IPS-20b (cell line): ENCODE data around the gene DOCK4.

Experiments used
- H3K27ac ChIP-seq: one replicate; pipeline ENCODE4 v1.5.1; 2013; ENCODE audit warnings: low read length
- H3K27me3 ChIP-seq: 2 replicates; pipeline ENCODE4 v1.6.1; 2013; ENCODE audit warnings: mild to moderate bottlenecking, low read length, inconsistent platforms; ENCODE audit not compliant: insufficient read depth
- H3K36me3 ChIP-seq: 2 replicates; pipeline ENCODE4 v1.6.1; 2013; ENCODE audit warnings: low read depth, mild to moderate bottlenecking, inconsistent platforms, low read length, moderate library complexity; ENCODE audit not compliant: insufficient read depth
- H3K4me1 ChIP-seq: 2 replicates; pipeline ENCODE4 v1.6.1; 2013; ENCODE audit warnings: mild to moderate bottlenecking, control low read depth, inconsistent platforms, low read length, moderate library complexity; ENCODE audit not compliant: insufficient read depth
- H3K4me3 ChIP-seq: 2 replicates; pipeline ENCODE4 v1.5.1; 2013; ENCODE audit warnings: mild to moderate bottlenecking, low read length, inconsistent platforms
- H3K9ac ChIP-seq: 2 replicates; pipeline ENCODE4 v1.6.1; 2013; ENCODE audit warnings: low read depth, mild to moderate bottlenecking, inconsistent platforms, low read length, moderate library complexity
- H3K9me3 ChIP-seq: 2 replicates; pipeline ENCODE4 v1.6.1; 2013; ENCODE audit warnings: mild to moderate bottlenecking, low read depth, low read length, inconsistent platforms; ENCODE audit not compliant: insufficient read depth

The DOCK4 gene

DNA sequence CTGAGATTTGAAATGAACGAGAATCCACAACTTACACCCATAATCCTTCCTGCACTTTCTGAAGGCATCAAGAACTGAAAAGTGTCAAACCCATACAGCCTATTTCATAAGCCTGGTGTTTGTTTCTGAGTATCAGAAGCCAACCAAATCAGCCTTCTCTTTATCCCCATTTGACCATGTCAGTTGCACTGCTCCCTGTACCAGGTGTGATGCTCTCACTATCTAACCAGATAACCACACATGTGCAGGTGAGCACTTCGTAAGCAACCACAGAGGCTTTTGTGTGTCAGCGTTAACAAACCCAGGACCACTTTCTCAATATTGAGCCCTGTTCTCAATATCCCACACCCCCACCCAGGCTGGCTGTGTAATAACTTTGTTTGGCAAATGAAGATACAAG, 114.4 kb downstream of the DOCK4 start:
- Histone ChIP-seq H3K27ac (no peak overlapping the region), H3K36me3 (no peaks in the 10 kb centered on the region), H3K9ac (no peak overlapping the region), H3K9me3 (no peaks in the 10 kb centered on the region), H3K27me3 (no peaks in the 10 kb centered on the region), H3K4me3 (no peak overlapping the region), H3K4me1 (peaks cover 3% of the 10 kb centered on the region; the same call in 1 of the 2 replicates)

DNA sequence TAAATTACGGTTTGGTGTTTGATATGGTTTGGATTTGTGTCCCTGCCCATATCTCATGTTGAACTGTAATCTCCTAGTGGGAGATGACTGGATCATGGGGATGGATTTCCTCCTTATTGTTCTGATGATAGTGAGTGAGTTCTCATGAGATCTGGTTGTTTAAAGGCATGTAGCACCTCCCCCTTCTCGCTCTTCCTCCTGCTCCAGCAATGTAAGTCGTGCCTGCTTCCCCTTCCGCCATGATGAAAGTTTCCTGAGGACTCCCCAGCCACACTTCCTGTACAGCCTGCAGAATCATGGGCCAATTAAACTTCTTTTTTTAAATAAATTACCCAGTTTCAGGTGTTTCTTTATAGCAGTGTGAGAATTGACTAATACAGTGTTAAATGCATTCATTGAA, 116.6 kb downstream of the DOCK4 start:
- Histone ChIP-seq H3K27me3 (no peaks in the 10 kb centered on the region), H3K27ac (no peak overlapping the region), H3K9me3 (no peaks in the 10 kb centered on the region), H3K9ac (no peak overlapping the region), H3K4me1 (peaks cover 3% of the 10 kb centered on the region; the same call in 1 of the 2 replicates), H3K4me3 (no peak overlapping the region), H3K36me3 (no peaks in the 10 kb centered on the region)

DNA sequence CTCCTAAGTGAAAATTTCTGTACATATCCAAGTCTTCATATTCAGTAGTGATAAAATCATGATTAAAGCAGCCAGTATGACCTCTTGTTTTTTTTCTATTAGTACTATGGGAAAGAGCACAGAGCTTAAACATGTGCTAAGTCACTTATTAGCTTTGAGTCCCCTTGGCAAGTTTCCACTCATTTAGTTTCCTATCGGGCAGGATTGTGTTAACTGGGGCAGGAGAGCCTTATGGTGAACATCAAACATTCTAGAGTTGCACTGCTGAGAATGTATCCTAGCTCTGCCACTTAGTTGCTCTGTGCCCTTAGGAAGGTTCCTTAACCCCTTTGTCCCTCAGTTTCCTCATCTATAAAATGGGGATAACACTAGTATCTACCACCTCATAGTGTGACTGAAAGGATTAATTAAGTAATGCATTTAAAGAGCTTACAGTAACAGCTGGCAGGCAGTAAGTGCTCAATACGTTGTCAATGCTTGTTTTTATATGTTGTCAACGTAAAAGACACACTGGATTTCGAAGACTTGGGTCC, 117.6 kb downstream of the DOCK4 start:
- no peaks in the 10 kb centered on the region for H3K9me3 ChIP-seq

DNA sequence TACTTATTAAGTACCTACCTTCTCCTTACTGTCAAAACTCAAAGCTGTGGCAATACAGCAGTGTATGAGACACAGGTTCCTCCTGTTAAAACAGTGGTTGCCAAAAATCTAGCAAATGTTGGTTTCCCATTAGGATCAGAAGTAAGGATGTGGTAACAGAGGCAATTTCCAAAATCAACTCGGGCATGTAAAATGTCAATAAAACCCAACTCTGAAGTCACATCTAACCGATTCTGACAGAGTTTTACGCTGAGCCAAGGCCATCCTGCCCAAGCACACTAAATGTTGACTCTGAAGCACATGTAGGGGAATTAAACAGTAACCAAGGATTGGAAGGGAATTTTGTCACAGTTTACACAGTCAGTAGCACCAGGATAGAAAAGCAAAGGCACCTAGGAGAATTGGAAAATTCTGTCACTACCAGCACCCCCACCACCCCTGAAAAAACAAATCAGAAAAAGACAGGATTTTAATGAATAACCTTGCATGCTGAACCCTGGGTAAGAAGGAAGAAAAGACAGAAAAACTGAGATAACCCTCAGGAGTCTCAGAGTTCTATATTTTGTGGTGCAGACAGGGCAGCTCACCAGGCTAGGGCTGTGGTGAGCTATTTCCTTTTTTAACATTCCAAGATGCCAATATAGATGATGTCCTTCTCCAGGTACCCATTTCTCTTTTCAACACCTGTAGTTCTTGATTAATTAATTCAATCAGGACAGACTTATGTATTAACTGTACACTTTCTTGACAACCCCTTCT, 119.5 kb downstream of the DOCK4 start:
- Histone ChIP-seq H3K4me3 (no peak overlapping the region), H3K9ac (no peak overlapping the region), H3K4me1 (peaks cover 3% of the 10 kb centered on the region; the same call in 1 of the 2 replicates), H3K36me3 (no peaks in the 10 kb centered on the region), H3K27me3 (no peaks in the 10 kb centered on the region), H3K27ac (no peak overlapping the region), H3K9me3 (no peaks in the 10 kb centered on the region)

More for the DNA sequence above, 117.6 kb downstream of the DOCK4 start:
- Histone ChIP-seq H3K4me1 (peaks cover 3% of the 10 kb centered on the region; the same call in 1 of the 2 replicates), H3K27ac (no peak overlapping the region), H3K36me3 (no peaks in the 10 kb centered on the region), H3K27me3 (no peaks in the 10 kb centered on the region), H3K9ac (no peak overlapping the region), H3K4me3 (no peak overlapping the region)

DNA sequence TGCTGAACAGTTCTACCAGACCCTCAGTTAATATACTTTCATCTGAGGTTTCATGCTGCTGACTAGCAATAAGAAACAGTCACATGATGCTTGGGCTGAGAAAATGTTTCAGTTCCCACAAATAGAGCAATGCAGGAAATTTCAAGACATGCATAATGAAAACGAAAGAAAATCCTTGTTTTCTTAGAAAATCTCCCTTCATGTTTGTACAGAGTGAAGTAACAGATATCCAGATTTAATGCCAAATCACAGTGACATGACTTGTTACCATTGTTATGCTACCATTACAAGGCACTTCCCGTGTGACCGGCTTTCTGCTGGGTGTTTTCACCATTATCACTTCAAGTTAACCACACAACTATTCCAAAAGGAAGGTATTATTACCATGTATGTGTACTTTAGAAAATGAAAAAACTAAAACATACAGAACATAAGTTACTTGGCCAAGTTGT, 121.7 kb downstream of the DOCK4 start:
- Histone ChIP-seq H3K9ac (no peak overlapping the region), H3K9me3 (no peaks in the 10 kb centered on the region), H3K27ac (no peak overlapping the region), H3K4me3 (no peak overlapping the region), H3K27me3 (no peaks in the 10 kb centered on the region), H3K4me1 (peaks cover 7% of the 10 kb centered on the region), H3K36me3 (no peaks in the 10 kb centered on the region)

DNA sequence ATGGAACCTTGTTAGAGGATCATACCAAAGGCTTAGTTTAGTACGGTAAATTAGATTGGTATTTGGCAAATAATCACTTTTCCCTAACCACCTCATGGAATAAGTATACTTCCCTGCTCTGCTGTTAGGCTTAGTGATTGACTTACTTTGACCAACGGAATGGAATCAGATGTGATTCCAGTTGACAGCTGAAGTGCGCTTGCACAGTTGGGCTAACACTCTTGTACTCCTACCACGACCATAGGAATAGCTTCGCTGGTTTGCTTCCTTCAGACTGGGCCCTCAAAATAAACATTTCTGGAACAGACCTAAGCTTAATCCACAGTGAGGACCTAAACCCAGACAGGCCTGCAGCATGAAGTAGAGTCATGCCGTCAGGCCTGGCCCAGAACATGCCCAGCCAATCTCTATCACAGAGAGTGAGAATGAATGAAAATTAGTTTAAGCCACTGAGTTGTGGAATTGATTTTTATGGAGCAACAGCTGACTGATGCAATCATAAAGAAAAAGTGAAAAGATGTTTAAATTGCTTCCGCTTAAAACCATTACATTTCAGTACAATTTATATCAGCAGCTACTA, 122.3 kb downstream of the DOCK4 start:
- no peak overlapping the region for H3K9ac ChIP-seq
- H3K36me3 ChIP-seq: no peaks in the 10 kb centered on the region
- H3K4me3 ChIP-seq: no peak overlapping the region
- no peaks in the 10 kb centered on the region for H3K27me3 ChIP-seq
- H3K27ac ChIP-seq: no peak overlapping the region
- H3K4me1 ChIP-seq: peaks cover 7% of the 10 kb centered on the region
- H3K9me3 ChIP-seq: no peaks in the 10 kb centered on the region

DNA sequence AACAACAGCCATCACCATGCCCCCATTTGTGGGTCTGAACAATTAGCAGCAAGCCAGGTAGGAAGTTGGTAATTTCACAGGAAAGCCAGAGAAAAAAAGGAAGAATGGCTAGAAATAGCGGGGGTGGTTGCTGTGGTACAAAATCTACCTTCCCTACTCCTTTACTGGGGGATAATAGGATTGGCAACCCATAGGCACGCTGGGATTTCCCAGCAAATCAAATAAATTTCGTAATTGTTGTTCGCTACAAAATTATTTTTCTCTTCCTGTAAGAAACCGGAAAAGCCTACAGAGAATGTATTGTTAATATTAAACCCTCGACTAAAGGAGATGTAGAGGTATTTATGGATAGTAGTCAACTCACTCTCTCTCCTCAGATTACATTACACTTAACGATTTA, 123.9 kb downstream of the DOCK4 start:
- no peaks in the 10 kb centered on the region for H3K27me3 ChIP-seq
- no peak overlapping the region for H3K4me3 ChIP-seq
- no peaks in the 10 kb centered on the region for H3K9me3 ChIP-seq
- peaks cover 7% of the 10 kb centered on the region for H3K4me1 ChIP-seq
- no peak overlapping the region for H3K9ac ChIP-seq
- H3K36me3 ChIP-seq: no peaks in the 10 kb centered on the region
- no peak overlapping the region for H3K27ac ChIP-seq

DNA sequence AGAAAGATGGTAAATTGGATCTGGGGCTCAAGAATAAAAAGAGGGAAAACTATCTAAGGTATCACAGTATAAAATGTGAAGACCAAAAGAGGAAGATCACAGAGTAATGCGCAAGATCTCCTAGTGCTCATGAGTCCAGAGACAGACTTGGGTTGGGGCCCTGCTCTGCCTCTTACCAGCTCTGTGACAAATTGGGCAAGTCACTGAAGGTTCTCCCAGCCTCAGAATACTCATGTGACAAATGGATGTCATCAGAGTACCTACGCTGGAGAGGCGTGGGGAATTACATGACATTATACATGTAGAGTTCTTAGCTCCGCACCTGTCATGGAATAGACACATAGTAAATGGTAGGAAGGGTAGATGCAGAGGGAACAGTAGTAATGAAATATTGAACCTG, 124.4 kb downstream of the DOCK4 start:
- no peak overlapping the region for H3K9ac ChIP-seq
- H3K27ac ChIP-seq: no peak overlapping the region
- H3K9me3 ChIP-seq: no peaks in the 10 kb centered on the region
- no peaks in the 10 kb centered on the region for H3K36me3 ChIP-seq
- peaks cover 7% of the 10 kb centered on the region for H3K4me1 ChIP-seq
- no peak overlapping the region for H3K4me3 ChIP-seq
- no peaks in the 10 kb centered on the region for H3K27me3 ChIP-seq

DNA sequence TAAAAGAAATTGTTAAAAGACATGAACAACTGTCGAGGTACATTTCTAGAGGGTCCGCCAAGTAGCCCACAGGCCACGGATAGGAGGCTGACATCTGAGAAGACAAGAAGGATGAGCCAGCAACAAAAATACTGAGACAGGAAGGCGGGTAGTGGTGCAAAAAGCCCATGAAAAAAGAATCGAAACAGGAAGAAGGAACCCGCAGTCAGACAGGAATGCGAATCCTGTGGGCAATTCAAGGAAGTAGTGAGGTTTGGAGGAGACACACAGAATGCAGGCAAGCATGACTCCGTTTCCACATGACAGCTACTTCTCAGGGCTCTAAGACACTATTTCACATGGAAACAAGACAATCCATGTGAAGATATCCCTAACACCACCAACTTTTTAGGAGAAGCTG, 125.2 kb downstream of the DOCK4 start:
- Histone ChIP-seq H3K9me3 (no peaks in the 10 kb centered on the region), H3K4me1 (peaks cover 7% of the 10 kb centered on the region), H3K27me3 (no peaks in the 10 kb centered on the region), H3K4me3 (no peak overlapping the region), H3K27ac (no peak overlapping the region), H3K9ac (no peak overlapping the region), H3K36me3 (no peaks in the 10 kb centered on the region)

DNA sequence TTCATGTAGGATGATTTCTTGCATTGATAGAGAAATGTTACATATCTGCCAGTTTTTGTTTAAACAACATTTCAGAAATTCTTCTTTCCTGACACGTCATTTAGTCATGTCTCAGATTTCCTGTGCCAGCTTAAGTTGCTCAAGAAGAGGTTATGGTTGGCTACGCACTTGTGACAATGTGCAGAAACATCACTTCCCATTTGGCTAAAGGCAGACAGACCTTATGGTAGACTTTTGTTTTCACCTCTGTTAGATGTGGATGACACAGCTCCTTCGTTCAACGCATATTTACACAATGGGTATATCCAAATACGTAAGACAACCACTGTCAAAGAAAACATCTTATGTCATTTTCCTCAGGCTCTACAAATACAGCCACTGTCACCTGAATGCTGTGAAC, 125.8 kb downstream of the DOCK4 start:
- H3K36me3 ChIP-seq: no peaks in the 10 kb centered on the region
- H3K9ac ChIP-seq: no peak overlapping the region
- H3K27me3 ChIP-seq: no peaks in the 10 kb centered on the region
- H3K4me3 ChIP-seq: no peak overlapping the region
- no peak overlapping the region for H3K27ac ChIP-seq
- no peaks in the 10 kb centered on the region for H3K9me3 ChIP-seq
- H3K4me1 ChIP-seq: peaks cover 7% of the 10 kb centered on the region

DNA sequence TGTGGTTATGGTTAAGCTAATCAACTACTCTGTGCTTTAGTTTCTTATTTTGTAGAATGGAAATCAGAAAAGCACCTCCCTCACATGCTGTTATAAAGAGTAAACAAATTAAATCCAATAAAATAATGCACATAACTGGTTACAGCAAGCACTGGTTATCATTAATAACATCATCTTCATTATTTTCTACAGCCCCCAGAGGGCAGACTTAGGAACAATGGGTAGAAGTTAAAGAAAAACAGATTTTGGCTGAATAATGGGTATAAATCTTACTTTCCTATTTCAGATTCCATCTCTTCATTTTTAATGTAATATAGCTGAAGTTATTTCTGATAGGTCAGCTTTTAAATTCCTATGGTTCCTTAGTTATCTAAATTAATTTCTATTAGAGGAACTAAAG, 126.5 kb downstream of the DOCK4 start:
- Histone ChIP-seq H3K27me3 (no peaks in the 10 kb centered on the region), H3K4me1 (peaks cover 7% of the 10 kb centered on the region), H3K9me3 (no peaks in the 10 kb centered on the region), H3K9ac (no peak overlapping the region), H3K4me3 (no peak overlapping the region), H3K36me3 (no peaks in the 10 kb centered on the region), H3K27ac (no peak overlapping the region)

DNA sequence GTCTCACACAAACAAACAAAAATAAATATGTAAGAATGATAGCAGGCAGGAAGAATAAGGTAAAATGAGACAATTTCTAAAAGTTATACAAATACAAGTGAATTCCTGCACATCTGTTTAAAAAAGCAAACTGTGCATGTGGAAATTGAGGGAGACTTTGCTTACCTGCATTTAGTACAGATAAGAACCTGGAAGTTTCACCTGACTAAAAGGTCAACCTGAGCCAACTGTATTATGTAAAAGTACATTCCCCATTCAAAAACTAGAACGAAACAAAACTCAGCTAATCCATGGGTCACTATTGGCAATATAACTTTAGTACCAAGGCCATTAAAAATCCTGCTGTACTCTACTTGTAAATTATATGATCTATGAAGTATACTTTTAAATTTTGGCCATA, 127.1 kb downstream of the DOCK4 start:
- no peaks in the 10 kb centered on the region for H3K36me3 ChIP-seq
- H3K4me3 ChIP-seq: no peak overlapping the region
- no peaks in the 10 kb centered on the region for H3K27me3 ChIP-seq
- H3K9ac ChIP-seq: no peak overlapping the region
- H3K9me3 ChIP-seq: no peaks in the 10 kb centered on the region
- H3K4me1 ChIP-seq: peaks cover 7% of the 10 kb centered on the region
- H3K27ac ChIP-seq: no peak overlapping the region
